ENCODE results near the gene SUOX. TPM values are rescaled to one million over a fixed set of nuclear protein-coding genes. Genes with fewer than 3 reads are reported as not detected.
A peak's percentile ranks its signal among the peaks of the same experiment; 100 is the strongest.
"Not testable (repeated sequence)": the region's sequence is repeated elsewhere in the genome, so short reads cannot be mapped to it uniquely, and the experiment has no call there.

The SUOX gene
- total RNA-seq, 1 donor, result 47.1 TPM

GRCh38 chr12:55982319-55982936, 14.6 kb upstream of the SUOX start:
- no peak for DNase-seq (ENCODE audit: low read depth in 2 of 3, low spot score in 2 of 3)

DNA sequence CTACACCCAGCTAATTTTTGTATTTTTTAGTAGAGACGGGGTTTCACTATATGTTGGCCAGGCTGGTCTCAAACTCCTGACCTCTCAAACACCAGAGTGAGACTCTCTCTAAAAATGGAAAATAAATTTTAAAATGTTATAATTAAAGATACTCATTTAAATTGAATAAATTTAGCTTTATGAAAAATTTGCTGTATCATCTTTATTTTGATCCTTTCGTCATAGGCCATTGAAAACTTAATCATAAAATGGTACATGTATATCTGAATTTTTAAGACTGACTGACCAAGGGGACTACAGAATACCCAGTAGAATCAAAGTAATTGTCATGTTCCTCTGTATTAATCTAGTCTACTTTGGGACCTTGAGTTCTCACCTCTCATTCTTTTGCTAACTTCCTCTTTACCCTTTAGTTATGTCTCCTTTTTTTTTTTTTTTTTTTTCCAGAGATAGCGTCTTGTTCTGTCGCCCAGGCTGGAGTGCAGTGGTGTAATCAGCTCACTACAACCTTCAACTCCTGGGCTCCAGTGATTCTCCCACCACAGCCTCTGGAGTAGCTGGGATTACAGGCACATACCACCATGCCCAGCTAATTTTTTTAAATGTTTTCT, 13.7 kb upstream of the SUOX start:
- DNase-seq (ENCODE audit: low read depth in 2 of 3, low spot score in 2 of 3), result peak in 1 of 3 donors; percentile 35

DNA sequence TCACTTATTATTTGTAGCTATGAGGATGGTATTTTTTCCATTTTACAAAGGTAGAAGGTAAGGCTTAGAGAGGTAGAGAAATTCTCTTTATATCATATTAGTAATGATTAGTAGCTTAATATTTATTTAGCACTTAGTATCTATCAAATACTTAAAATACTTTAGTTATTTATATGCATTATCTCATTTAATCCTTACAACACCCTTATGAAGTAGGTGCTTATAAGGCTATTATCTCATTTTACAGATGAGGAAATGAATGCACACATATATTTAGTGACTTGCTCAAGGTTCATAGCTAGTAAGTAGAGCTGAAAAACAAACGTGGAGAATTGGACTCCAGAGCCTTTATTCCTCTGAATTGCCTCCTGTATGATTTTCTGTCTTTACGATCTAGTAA, 12.2 kb upstream of the SUOX start:
- DNase-seq (ENCODE audit: low read depth in 2 of 3, low spot score in 2 of 3), result no peak

DNA sequence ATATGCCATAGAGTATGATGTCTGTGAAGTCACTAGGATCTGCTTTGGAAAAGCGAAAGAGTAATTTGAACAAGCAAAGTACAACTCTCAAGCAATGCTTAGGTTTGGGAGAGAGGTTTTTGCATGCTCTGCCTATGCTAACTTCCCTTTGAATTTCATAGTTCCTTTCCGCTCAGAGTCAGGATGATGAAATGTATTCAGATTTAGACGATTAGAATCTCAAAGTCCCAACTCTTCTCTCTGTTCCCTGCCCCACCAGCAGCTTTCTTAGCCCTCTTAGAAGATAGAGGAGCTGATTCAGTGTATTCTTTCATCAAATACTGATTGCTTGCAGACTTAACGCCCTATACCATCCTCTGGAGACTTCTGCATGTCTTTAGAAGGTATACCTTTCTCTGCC, 11.7 kb upstream of the SUOX start:
- DNase-seq (ENCODE audit: low read depth in 2 of 3, low spot score in 2 of 3), result no peak

GRCh38 chr12:55985976-55986375, 11.1 kb upstream of the SUOX start:
- DNase-seq (ENCODE audit: low read depth in 2 of 3, low spot score in 2 of 3), result not testable (repeated sequence)

GRCh38 chr12:55991110-55991509, 6.0 kb upstream of the SUOX start:
- no peak for DNase-seq (ENCODE audit: low read depth in 2 of 3, low spot score in 2 of 3)

- DNase-seq (ENCODE audit: low read depth in 2 of 3, low spot score in 2 of 3), result no peak
Measured at GRCh38 chr12:55993230-55993853, 3.7 kb upstream of the SUOX start.

DNA sequence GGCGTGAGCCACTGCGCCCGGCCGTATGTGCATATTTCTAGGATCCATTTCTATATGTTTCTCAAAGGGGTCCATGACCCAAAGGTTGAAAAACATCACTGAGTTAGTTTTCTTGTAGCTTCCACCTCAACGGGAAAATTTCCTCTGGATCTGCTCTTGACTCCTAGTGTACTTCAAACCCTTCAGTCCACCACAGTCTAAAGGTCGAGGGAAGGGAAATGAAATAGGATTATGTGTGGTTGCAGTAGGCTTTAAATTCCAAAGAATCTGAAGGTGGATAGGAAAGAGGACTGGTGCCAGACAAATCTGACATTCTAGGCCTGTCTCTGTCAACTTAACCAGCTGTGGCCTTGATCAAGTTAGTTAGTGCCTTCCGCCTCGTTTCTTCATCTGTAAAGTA, 1.7 kb upstream of the SUOX start:
- no peak for DNase-seq (ENCODE audit: low read depth in 2 of 3, low spot score in 2 of 3)

GRCh38 chr12:55996201-55996714, 818 bp upstream of the SUOX start:
- peak; percentile 53 to 87 (median 72) for DNase-seq (ENCODE audit: low read depth in 2 of 3, low spot score in 2 of 3)

- DNase-seq (ENCODE audit: low read depth in 2 of 3, low spot score in 2 of 3), result no peak
Measured at GRCh38 chr12:55997535-55997859, 421 bp downstream of the SUOX start.

DNA sequence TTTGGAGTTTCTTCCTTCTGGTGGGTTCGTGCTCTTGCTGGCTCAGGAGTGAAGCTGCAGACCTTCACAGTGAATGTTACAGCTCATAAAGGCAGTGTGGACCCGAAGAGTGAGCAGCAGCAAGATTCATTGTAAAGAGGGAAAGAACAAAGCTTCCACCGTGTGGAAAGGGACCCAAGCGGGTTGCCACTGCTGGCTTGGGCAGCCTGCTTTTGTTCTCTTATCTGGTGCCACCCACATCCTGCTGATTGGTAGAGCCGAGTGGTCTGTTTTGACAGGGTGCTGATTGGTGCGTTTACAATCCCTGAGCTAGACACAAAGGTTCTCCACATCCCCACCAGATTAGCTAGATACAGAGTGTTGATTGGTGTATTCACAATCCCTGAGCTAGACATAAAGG, 2.4 kb downstream of the SUOX start:
- DNase-seq (ENCODE audit: low read depth in 2 of 3, low spot score in 2 of 3), result not testable (repeated sequence)

GRCh38 chr12:55999999-56000540, 3.0 kb downstream of the SUOX start:
- not testable (repeated sequence) for DNase-seq (ENCODE audit: low read depth in 2 of 3, low spot score in 2 of 3)

- no peak for DNase-seq (ENCODE audit: low read depth in 2 of 3, low spot score in 2 of 3)
Measured at GRCh38 chr12:56001487-56002100, 4.5 kb downstream of the SUOX start.

- DNase-seq (ENCODE audit: low read depth in 2 of 3, low spot score in 2 of 3), result not testable (repeated sequence)
Measured at GRCh38 chr12:56003376-56003775, 6.3 kb downstream of the SUOX start.

GRCh38 chr12:56004211-56004610, 7.1 kb downstream of the SUOX start:
- no peak for DNase-seq (ENCODE audit: low read depth in 2 of 3, low spot score in 2 of 3)

DNA sequence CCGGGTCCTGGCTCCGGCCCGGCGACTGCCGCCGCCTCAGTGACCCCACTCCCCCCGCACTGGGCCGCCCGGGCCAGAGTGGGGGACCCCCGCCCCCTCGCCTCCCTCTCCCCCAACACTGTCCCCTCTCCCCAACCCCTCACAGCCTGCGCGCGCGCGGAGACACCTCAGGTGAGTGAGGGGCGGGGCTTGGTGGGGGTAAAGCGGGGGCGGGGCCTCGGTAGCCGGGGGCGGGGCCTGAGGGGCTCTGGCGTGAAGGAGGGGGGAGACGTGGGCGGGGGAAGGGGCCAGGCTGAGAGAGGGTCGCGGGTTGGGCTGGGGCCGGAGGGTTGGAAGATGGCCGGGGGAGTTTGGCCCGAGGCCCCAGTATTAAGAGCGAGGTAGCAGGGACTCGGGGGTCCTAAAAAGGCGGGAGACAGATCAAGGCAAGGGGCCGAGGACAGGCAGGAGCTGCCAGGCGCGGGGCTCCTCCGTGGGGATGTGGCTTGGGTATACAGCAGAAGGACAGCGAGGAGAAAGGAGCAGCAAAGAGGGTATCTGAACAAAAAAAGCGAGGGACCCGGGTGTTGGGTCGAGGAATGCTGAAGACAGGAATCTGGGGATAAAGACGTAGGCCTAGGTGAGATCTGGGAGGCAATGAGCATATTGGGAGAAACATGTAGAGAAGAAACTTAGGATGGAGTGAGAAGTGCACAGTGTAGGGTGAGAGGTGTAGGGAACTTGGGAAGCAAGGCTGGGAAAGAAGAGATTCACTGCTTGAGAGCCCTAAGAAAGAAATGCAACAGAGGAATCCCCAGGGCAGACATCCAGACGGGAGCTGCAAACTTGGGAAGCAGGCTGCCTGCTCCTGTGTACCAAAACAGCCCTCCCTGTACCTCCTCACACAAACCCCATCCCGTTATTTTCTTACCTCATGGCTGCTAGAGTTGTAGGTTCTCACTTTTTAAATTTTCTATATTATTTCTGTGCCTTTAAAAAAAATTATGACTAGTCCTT, 10.8 kb downstream of the SUOX start:
- peak in 2 of 3 donors; percentile 37 to 54 for DNase-seq (ENCODE audit: low read depth in 2 of 3, low spot score in 2 of 3)

DNA sequence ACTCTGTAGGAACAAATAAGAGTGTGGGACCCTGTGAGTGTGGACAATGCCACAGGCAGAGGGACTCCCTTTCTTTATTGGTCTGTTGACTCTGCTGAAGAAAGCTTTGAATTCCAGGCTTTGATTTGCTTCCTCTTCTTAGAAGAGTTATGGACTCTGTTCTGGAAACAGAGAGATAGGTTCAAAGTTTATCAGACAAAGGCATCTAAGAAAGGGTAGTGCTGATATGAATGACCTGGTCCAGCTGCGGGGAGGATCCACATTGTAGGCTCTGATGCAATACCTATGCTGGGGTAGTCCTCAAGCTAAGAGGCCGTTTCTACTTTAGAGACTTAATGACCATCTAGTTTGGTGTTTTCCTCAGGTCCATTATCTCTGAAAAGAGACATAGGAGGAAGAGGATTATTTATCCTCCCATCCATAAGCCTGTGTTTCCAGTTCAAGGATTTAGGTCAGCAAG, 13.1 kb downstream of the SUOX start:
- DNase-seq (ENCODE audit: low read depth in 2 of 3, low spot score in 2 of 3), result no peak

DNA sequence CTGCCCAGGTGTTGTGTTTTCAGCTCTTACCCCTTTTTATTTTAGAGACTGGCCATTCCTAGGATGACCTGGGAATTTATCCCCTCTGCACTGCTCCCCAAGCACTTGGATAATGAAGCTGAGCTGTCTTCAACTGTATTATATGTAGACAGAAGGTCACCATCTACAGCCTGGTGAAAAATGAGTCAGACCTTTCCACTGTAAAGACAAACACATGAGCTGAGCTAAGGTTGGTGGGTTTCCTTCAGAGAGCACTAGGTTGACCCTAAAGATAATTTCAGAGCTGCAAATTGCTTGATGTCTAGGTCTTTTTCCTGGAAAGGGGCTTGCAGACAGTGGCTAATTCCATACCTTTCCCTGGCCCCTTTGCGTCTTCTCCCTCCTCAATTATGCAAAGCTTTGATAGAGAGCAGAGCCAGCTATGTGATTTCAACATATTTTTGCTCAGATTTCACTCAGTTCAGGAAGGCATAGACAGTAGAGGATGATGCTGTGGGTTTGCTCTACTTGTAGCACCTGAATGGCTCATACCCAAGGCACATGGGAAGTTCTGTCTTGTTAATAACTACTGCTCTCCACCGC, 14.5 kb downstream of the SUOX start:
- DNase-seq (ENCODE audit: low read depth in 2 of 3, low spot score in 2 of 3), result no peak

DNA sequence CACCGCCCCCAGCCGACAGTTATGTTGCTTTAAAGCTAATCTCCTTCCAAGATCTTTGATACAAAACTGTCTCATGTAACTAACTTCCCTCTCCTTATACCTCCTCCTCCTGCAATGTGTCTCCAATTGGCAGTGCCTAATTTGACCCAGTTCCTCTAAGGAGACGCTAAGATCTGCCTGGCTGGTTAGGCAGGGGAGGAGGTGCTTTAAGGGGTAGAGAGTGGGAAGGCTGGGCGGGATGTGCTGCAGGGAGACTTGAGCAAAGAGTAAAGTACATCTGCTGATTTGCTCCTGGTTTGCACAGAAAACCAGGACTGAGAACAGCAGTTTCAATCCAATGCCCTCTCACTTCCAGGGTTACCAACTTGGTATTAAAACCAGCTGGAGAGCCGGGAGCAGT, 16.4 kb downstream of the SUOX start:
- no peak for DNase-seq (ENCODE audit: low read depth in 2 of 3, low spot score in 2 of 3)

DNA sequence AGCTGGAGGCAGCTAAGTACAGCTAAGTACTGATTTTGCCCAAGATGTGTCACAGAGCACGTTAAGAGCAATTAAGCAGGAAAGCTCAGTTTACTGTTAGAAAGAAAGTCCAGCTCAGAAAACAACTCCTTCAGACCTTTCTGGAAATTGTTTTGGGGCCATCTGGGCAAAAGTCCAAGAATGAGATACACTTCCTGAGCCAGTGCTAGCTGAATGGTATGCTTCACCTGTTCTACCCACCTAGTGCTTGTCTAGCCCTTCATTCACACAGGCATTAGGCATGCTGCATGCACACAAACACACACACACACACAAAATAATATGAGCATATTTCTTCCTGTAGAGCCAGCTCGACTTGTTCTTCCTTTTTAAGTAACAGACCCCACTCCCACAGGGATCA, 17.1 kb downstream of the SUOX start:
- no peak for DNase-seq (ENCODE audit: low read depth in 2 of 3, low spot score in 2 of 3)
